ENCODE results near the gene WNT16.
"Not testable (repeated sequence)": the region's sequence is repeated elsewhere in the genome, so short reads cannot be mapped to it uniquely, and the experiment has no call there.

WNT16 gene

GRCh38 chr7:121328508-121329190 is at the start of gene WNT16:
TSS of gene WNT16 (plus strand) at chr7:121329000. CDS start at chr7:121329293, 293 bp downstream.
- DNase-seq = no peak
- TF ChIP-seq POLR2A (IDR thresholded peaks at IDR 0.05; ENCODE audit: low read length) (no peak), GATA1 (IDR thresholded peaks at IDR 0.05; ENCODE audit: low read depth, low read length) (no peak)

DNA sequence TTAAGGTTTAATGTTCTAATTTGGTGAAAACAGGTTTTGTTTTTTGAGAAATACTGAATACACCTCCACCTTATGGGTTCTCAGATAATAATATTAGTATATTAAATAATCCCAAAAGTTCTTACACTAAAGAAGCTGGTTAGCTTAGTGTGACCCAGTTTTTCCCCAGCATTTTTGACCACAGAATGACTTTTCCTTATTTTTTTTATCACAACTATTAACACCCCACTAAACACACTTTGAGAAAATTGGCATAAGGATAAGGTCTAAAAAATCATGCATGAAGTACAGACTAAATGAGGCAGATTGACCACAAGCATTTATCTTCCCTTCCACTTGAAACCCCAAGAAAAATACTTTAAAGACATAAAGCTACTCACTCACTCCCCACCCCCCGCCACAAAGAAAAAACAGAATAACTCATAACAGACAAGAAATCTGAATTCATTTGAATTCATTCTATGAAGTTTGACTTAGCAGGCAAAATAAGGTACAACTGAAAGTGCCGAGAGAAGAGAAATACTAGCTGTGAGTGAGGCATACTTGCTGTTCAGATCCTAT is 49.7 kb upstream of the WNT16 start:
- DNase-seq = peak in 1 of 2 experiments; percentile 18
- TF ChIP-seq GATA1 (IDR thresholded peaks at IDR 0.05; ENCODE audit: low read depth, low read length) (no peak), POLR2A (IDR thresholded peaks at IDR 0.05; ENCODE audit: low read length) (no peak)

DNA sequence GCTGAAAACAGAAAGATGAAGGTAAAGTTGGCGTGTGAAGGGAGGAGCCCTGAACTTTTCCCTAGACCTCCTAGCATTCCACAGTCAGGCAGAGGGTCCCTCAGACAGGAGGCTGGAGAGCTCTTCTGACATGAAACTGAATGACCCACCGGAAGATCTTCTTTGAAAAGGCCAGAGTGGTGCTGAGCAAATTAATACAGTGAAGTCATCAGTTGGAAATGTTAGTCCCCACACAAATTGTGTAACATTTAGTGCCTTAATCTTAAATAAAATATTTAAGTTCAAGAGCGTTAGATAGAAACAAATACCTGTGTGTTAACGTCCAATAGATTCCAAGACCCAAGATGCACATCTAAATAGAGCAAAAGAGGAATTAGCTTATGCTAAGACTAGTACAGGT is 49.0 kb upstream of the WNT16 start:
- no peak for DNase-seq
- TF ChIP-seq POLR2A (IDR thresholded peaks at IDR 0.05; ENCODE audit: low read length) (no peak), GATA1 (IDR thresholded peaks at IDR 0.05; ENCODE audit: low read depth, low read length) (no peak)

GRCh38 chr7:121280656-121281055 is 48.1 kb upstream of the WNT16 start:
- TF ChIP-seq GATA1 (IDR thresholded peaks at IDR 0.05; ENCODE audit: low read depth, low read length) = no peak
- TF ChIP-seq POLR2A (IDR thresholded peaks at IDR 0.05; ENCODE audit: low read length) = no peak
- DNase-seq = no peak

DNA sequence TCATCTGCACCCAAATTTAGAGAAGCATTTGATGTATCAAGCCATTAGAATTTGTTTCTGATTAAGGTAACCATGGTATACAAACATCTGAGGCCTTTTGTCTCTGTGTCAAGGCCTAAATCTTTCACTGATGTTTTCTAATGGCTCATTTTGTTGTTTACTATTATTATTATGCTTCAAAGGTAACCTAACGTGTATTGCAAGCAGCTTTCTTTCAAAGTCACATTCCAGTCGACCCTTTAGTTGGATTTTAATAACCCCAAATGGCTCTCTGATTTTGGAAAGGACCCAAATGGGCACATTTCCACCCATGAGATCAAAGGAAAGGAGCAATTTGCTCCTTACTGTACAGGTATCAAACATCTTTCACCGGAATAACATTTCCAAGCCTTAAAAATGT is 46.7 kb upstream of the WNT16 start:
- DNase-seq = no peak

DNA sequence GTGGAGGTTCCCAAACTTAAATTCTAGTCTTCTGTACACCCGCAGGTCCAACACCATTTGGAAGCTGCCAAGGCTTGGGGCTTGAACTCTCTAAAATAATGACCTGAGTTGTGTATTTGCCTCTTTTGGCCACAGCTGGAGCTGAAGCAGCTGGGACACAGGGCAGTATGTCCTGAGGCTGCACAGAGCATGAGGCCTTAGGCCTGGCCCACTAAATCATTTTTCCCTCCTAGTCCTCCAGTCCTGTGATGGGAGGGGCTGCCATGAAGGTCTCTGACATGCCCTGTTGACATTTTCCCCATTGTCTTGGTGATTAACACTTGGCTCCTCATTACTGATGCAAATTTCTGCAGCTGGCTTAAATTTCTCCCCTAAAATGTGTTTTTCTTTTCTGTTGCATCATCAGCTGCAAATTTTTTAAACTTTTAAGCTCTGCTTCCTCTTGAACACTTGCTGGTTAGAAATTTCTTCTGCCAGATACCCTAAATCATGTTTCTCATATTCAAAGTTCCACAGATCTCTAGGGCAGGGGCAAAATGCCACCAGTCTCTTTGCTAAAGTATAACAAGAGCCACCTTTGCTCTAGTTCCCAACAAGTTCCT is 43.6 kb upstream of the WNT16 start:
- TF ChIP-seq GATA1 (IDR thresholded peaks at IDR 0.05; ENCODE audit: low read depth, low read length) (no peak), POLR2A (IDR thresholded peaks at IDR 0.05; ENCODE audit: low read length) (no peak)
- no peak for DNase-seq

More for the DNA sequence above, 46.7 kb upstream of the WNT16 start:
- TF ChIP-seq POLR2A (IDR thresholded peaks at IDR 0.05; ENCODE audit: low read length) (no peak), GATA1 (IDR thresholded peaks at IDR 0.05; ENCODE audit: low read depth, low read length) (no peak)

DNA sequence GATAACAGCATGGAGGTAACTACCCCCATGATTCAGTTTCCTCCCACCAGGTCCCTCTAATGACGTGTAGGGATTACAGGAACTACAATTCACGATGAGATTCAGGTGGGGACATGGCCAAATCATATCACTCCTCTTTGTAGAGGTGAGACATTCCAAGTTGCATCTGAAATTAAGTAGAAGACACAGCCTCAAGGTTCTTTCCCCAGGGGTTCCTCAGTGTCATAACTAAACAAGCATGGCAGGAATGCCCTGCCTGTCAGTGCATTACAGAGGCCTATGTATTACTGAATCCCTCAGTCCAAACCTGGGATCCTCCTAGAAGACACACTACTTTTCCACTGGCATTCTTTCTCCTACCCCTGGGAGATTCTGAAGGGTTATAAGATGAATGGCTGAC is 42.6 kb upstream of the WNT16 start:
- no peak for TF ChIP-seq POLR2A (IDR thresholded peaks at IDR 0.05; ENCODE audit: low read length)
- DNase-seq = no peak

DNA sequence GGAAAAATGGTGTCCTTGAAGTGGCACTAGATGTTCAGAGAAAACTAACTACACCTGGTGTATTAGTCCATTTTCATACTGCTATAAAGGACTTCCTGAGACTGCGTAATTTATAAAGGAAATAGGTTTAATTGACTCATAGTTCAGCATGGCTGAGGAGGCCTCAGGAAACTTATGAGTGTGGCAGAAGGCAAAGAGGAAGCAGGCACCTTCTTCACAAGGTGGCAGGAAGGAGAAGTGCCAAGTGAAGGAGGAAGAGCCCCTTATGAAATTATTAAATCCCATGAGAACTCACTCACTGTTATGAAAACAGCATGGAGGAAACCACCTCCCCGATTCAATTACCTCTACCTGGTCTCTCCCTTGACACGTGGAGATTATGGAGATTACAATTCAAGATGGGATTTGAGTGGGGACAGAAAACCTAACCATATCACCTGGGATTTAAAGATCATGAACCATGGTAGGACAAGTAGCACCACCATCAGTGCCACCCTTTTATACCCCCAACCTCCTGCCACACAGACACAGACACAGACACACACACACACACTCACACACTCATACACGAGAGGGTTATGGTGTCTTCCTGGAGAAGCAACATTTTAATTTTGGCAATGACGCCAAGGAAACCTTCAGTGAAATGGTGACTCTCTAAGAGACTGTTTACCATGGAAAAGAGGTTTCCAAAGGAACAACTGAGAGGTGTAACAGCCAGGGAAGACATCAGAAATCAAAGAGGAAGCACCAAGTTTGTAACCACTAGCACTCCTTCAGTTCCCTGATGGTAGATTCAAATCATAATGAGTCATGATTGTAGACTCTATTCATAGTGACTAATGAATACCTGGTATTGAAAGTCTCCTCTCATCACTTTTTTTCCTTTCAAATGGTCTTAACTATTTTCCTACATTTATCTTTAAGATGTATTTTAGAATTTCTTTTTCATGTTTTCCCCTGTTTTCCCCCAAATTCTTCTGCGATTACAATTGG is 41.8 kb upstream of the WNT16 start:
- no peak for TF ChIP-seq POLR2A (IDR thresholded peaks at IDR 0.05; ENCODE audit: low read length)
- TF ChIP-seq GATA1 (IDR thresholded peaks at IDR 0.05; ENCODE audit: low read depth, low read length) = no peak
- DNase-seq = peak in 1 of 2 experiments; percentile 21

DNA sequence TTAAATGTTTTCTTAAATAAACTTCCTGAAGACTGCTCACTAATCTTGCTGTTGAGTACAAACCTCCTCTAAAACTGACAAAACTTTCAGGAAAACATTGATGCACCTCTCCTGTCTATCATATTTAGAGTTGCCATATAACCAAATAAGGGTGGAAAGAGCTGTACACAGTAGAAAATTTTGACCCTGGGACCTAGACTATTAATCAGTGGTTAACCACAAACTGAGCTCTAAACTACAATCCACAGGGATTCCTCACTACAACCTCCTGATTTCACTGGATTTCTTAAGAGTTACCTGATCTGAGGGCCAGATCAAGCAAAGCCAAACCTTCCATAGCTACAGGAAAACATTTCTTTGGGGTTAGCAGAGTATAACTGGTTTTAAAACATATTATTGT is 39.9 kb upstream of the WNT16 start:
- no peak for TF ChIP-seq GATA1 (IDR thresholded peaks at IDR 0.05; ENCODE audit: low read depth, low read length)
- no peak for TF ChIP-seq POLR2A (IDR thresholded peaks at IDR 0.05; ENCODE audit: low read length)
- DNase-seq = no peak

DNA sequence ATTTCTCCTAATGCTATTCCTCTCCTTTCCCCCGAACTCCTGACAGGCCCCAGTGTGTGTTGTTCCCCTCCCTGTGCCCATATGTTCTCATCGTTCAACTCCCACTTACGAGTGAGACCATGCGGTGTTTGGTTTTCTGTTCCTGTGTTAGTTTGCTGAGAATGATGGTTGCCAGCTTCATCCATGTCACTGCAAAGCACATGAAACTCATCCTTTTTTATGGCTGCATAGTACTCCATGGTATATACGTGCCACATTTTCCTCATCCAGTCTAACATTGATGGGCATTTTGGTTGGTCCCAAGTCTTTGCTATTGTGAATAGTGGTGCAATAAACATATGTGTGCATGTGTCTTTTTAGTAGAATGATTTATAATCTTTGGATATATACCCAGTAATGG is 38.9 kb upstream of the WNT16 start:
- not testable (repeated sequence) for DNase-seq

- no peak for TF ChIP-seq GATA1 (IDR thresholded peaks at IDR 0.05; ENCODE audit: low read depth, low read length)
- DNase-seq = no peak
Observed at GRCh38 chr7:121294448-121294992, 34.3 kb upstream of the WNT16 start.

GRCh38 chr7:121297843-121298242 is 31.0 kb upstream of the WNT16 start:
- TF ChIP-seq POLR2A (IDR thresholded peaks at IDR 0.05; ENCODE audit: low read length) (no peak), GATA1 (IDR thresholded peaks at IDR 0.05; ENCODE audit: low read depth, low read length) (no peak)
- peak in 1 of 2 experiments; percentile 20 for DNase-seq

- TF ChIP-seq GATA1 (IDR thresholded peaks at IDR 0.05; ENCODE audit: low read depth, low read length) (no peak), POLR2A (IDR thresholded peaks at IDR 0.05; ENCODE audit: low read length) (no peak)
- no peak for DNase-seq
Observed at GRCh38 chr7:121298831-121299239, 30.0 kb upstream of the WNT16 start.
